Measurements from ENCODE around the gene GGT1.
A peak's percentile ranks its signal among the peaks of the same experiment; 100 is the strongest.
"Not testable (repeated sequence)": the region's sequence is repeated elsewhere in the genome, so short reads cannot be mapped to it uniquely, and the experiment has no call there.

GGT1 gene

DNA sequence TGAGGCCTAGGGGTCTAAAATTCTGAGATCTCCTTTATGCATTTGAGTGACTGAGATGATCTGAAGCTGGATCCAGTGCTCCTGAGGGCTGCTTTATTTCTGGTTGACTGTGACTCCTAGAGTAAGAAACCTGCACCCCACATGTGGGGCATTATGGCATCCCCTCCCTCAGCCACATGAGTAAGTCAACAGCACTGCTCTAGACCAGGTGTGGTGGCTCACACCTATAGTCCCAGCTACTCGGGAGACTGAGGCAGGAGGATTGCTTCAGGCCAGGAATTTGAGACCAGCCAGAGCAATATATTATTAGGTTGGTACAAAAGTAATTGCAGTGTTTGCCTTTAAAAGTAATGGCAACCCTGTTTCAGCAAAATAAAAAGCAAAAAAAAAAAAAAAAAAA is 39.3 kb downstream of the GGT1 start:
- DNase-seq (ENCODE audit: low read depth) = not testable (repeated sequence)

DNA sequence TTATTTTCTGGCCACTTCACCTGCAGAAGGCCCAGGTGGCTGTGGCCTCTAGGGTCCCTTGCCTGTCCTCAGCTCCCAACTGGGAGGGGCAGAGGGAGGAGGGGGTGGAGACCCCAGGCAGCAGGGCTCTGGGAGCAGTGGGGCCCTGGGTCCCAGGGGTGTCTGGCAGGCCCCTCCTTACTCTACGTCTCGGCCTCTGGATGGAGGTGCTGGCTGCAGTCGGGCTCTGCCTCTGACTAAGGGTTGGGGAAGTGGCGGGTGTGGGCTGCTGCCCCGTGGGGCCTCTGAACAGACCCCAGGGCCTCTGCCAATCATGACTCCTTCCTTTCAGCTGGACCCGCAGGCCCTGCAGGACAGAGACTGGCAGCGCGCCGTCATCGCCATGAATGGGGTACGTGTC is 41.4 kb downstream of the GGT1 start:
- DNase-seq (ENCODE audit: low read depth) = not testable (repeated sequence)

DNA sequence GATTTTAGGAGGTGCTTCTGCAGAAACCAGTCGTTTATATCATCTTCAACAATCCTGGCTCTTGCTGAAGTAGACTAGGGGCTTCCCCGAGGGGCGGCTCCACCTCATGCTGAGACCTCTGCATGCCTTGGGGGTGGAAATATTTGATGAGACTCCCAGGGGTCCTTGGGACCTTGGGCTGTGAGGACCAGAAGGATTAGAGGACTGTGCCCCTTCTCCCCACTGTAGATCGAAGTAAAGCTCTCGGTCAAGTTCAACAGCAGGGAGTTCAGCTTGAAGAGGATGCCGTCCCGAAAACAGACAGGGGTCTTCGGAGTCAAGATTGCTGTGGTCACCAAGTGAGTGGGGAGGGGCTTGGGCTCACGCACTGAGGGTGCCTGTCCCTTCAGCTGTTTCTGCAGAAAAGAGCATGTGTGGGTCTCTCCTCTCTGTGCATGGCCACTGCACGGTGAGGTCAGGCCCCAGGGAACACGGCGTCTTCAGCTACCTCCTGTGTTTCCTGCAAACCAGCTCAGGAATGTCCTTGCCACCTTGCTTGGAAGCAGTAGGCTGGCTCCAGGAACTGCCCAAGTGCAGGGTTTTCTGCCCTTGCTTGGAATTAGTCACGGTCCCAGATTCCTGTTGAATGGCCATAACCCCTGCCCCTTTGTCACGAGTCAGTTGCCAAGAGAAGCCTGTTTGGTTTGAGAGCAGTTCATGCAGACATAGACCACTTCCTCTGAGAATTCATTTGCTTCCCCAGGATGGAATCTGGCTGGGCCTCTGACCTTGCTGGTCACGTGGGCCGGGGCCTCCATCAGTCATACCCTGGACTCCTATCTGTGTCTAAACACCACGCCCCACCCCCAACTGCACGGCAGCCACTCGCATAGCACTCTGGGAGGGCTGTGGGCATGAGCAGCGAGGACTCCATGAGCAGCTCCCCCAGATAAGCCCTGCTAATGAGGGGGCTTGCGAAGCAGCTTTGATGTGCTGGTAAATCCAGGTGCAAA is 42.7 kb downstream of the GGT1 start:
- not testable (repeated sequence) for DNase-seq (ENCODE audit: low read depth)

DNA sequence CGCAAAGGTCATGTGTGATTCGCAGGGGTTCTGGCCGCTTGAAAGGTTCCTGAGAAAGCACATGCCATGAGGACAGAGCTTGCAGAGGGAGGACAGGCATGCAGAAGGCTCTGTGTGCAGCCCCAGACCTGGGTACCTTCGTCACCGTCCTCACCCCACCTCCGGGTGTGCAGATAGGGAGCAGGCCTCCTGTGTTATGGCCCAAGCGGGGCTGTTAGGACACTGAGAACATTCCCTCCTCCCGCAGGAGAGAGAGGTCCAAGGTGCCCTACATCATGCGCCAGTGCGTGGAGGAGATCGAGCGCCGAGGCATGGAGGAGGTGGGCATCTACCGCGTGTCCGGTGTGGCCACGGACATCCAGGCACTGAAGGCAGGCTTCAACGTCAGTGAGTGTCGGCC is 43.8 kb downstream of the GGT1 start:
- not testable (repeated sequence) for DNase-seq (ENCODE audit: low read depth)

DNA sequence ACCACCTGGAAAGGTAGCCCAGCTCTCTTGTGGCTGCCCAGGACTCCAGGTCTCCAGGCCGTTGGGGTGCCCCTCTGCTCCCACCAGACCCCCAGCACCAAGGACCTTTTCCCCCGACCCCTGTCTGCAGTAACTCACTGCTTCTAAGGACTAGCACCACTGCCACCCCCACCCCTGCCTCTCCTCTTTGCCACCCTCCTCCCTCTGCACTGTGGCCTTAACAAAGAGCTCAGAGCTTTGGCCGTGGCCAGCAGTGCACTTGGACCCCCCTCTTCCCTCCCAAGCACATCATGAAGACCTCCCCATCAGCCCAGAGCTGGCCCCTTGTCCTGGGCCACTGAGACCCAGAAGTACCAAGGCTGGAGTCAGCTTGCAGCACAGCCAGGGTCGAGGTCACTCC is 46.4 kb downstream of the GGT1 start:
- not testable (repeated sequence) for DNase-seq (ENCODE audit: low read depth)

DNA sequence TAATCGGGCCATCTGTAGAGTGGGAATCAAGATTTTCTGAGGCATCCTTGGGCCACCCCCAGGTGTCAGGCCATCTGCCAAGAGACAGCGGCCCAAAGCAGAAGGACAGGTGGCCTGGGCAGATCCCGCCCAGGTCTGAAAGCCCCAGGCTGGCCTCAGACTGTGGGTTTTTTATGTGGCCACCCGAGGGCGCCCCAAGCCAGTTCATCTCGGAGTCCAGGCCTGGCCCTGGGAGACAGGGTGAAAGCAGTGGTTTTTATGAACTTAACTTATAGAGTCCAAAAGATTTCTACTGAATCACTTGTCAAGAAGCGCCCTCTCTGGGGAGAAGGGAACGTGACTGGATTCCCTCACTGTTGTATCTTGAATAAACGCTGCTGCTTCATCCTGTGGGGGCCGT is 47.9 kb downstream of the GGT1 start:
- peak; percentile 18 for DNase-seq (ENCODE audit: low read depth)

DNA sequence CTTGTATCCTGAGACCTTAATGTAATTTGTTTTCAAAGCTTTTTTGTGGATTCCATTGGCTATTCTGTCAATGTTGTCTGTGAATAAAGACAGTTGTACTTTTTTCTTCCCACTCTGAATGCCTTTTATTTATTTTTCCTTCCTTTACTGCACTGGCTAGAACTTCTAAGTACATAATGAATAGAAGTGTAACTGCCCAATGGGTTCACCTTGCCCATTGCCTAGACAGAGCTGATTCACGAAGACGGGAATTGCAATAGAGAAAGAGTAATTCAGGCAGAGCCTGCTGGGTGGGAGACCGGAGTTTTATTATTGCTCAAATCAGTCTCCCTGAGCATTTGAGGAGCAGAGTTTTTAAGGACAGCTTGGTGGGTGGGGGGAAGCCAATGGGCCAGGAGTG is 62.4 kb downstream of the GGT1 start:
- DNase-seq (ENCODE audit: low read depth) = not testable (repeated sequence)

DNA sequence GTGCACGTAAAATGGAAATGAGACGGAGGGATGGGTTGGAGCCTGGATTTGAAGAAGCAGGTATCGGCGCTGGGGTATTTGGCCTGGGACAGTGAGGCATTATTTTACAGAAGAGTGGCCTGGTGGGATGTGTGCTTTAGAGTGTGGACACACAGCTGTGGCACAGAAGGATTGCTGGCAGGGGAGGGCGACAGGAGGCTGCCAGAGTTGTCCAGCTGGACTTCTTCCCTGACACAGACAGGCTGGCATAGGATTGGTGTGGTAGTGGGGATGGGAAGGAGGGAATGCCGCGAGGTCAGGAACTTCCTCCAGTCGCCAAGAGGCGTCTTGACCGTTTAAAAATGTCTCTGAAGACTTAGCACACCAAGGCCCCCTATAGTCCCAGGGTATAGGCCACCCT is 64.9 kb downstream of the GGT1 start:
- DNase-seq (ENCODE audit: low read depth) = not testable (repeated sequence)

DNA sequence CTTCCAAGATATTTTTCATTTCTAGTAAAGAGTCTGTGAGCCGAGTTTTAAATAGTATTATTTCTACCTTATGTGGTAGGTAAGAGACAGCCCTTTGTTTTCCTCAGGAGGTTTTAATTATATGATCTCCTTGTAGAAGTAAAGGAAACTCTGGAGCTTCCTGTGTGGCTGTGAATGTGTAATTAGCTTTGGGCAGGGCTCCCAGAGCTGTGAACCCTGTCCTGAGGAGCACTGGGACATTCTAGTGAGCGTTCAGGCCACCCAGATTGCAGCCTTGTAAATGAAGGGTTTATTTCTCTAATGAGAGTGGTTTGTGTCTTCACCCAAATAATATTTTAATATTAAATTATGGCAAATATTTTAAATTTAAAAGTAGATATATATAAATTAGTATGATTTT is 69.5 kb downstream of the GGT1 start:
- DNase-seq (ENCODE audit: low read depth) = not testable (repeated sequence)

All from T follicular helper cell (primary cell).